Right cardiac atrium (tissue), 5 donors: ENCODE data around the gene TIMM44. TPM values are rescaled to one million over a fixed set of nuclear protein-coding genes. Genes with fewer than 3 reads are reported as not detected.
A peak's percentile ranks its signal among the peaks of the same experiment; 100 is the strongest.

ENCODE experiments used
- ATAC-seq, 2 donors: fragments of 200-7000 bp; cut with Tn5 transposase; one replicate each; pipeline versions ENCODE4 v1.8.0 to v1.9.1; 2020; ENCODE audit warnings: moderate library complexity in 2 of 2, mild to moderate bottlenecking in 1 of 2
- DNase-seq, 3 donors: peaks; one replicate each; pipeline ENCODE4 v3.0.0-alpha.2; 2020
- H3K27ac ChIP-seq: one replicate; pipeline ENCODE4 v1.5.1; 2013; ENCODE audit warnings: mild to moderate bottlenecking, low read length, control low read depth, moderate library complexity
- H3K27me3 ChIP-seq: one replicate; pipeline ENCODE4 v1.6.1; 2013; ENCODE audit not compliant: control insufficient read depth, insufficient read depth
- H3K4me1 ChIP-seq: one replicate; pipeline ENCODE4 v1.6.1; 2013; ENCODE audit warnings: low read length; ENCODE audit not compliant: control insufficient read depth, insufficient read depth
- H3K4me3 ChIP-seq: one replicate; pipeline ENCODE4 v1.5.1; 2013; ENCODE audit warnings: low read length, control low read depth
- H3K9me3 ChIP-seq: one replicate; pipeline ENCODE4 v1.6.1; 2013; ENCODE audit warnings: low read length; ENCODE audit not compliant: control insufficient read depth
- WGBS: extraction: QIAGEN DNeasy Blood & Tissue Kit; methylation state at CpG from one replicate; pipeline ENCODE4 v1.1.7; 2013; 5-methylcytosine and 5-hydroxymethylcytosine counted together
- intact Hi-C, 4 donors: fragments of 100-400 bp; cut with DNase I; formaldehyde crosslinking; loops; one replicate each; pipeline versions ENCODE4 v1.11.0 to v1.14.0; 2022 to 2023
- polyA plus RNA-seq: library from polyadenylated mRNA; stranded (reverse); fragments of 200-250 nt; gene quantifications from one replicate; pipeline ENCODE4 v1.2.3, GENCODE V29; 2013
- total RNA-seq, 4 donors: library from RNA; stranded (reverse); fragmentation: NEBNext Ultra II Directional; extraction: Animal tissue kit (Norgen Biotek cat#: 25700); gene quantifications; one replicate each; pipeline ENCODE4 v1.2.1, GENCODE V29; 2021
- donor health status: healthy with polysubstance abuse.
- donor health status: DM: no; HTN: yes; CAD: no.
- donor health status: DM: no; HTN: no; CAD: no.
- donor health status: DM: no; HTN: yes; CAD: no; lungs with severe emphysema.
- donor health status: DM: yes; HTN: yes; CAD: no.

The TIMM44 gene
- total and polyA plus RNA-seq, 5 donors = 51.1 to 88.9 (median 64.6) TPM

DNA sequence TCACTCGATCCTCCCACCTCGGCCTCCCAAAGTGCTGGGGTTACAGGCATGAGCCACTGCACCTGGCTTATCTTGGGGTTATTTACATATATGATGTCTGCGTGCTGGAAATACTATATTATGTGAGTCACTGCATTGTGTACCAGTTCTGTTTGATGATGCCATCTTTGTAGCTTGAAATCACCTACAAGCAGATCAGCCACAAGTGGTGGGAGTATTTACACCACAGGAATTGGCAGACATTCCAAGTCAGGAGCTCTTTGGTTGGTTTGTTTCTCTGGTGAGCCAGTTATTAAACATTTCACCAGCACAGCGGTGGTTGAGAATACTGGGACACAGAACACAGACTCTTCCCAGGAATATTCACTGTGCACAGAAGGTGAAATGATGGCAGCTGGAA is 4.5 kb upstream of the TIMM44 start:
- no peak overlapping the region for H3K27ac ChIP-seq
- H3K9me3 ChIP-seq = no peaks in the 10 kb centered on the region
- no peak for ATAC-seq
- 96% methylated on average over 4 of the region's 4 CpGs for WGBS
- DNase-seq = no peak
- H3K4me1 ChIP-seq = no peaks in the 10 kb centered on the region
- no peak overlapping the region for H3K4me3 ChIP-seq
- H3K27me3 ChIP-seq = no peaks in the 10 kb centered on the region
- intact Hi-C loops = loop anchor here (5.0 to 10.0 kb wide), 3 partner anchors 57 to 307 kb away; partner anchors contain the start of gene ELAVL1 (in 1 of the 4)

DNA sequence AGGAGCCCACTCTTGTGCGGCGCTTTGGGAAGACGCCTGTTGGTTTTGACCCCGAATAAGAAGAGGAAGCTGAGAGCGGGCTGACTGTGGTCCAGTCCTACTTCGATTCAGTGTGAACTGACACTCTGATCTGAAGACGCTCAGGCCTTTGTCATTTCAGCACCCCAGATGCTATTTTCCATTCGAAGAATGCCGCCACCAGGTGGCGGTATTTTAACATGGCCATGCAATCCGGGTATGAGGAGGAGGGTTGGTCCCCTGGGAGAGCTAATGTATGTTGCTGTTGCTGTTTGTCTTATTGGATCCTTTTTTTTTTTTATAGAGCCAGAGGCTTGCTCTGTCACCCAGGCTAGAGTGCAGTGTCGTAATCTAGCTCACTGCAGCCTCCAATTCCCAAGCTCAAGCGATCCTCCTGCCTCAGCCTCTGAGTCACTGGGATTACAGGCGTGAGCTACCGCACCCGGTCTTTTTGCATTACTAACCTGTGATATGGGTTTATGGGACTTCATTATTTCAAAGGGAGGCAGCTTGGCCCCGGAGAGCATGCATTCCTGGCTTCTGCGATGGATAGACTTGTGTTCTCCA is 803 bp upstream of the TIMM44 start:
- ATAC-seq (peak; percentile 71), DNase-seq (peak; percentile 87 to 97 (median 89))
- peak overlapping the region; percentile 58 for H3K4me3 ChIP-seq
- WGBS = 28% methylated on average over 18 of the region's 18 CpGs
- intact Hi-C loops = loop anchor here (10.0 kb wide), 2 partner anchors 61 to 311 kb away; partner anchors contain the start of gene ELAVL1 (in 1 of the 4)
- H3K9me3 ChIP-seq = no peaks in the 10 kb centered on the region
- H3K27me3 ChIP-seq = no peaks in the 10 kb centered on the region
- no peaks in the 10 kb centered on the region for H3K4me1 ChIP-seq
- H3K27ac ChIP-seq = peak overlapping the region; percentile 91

DNA sequence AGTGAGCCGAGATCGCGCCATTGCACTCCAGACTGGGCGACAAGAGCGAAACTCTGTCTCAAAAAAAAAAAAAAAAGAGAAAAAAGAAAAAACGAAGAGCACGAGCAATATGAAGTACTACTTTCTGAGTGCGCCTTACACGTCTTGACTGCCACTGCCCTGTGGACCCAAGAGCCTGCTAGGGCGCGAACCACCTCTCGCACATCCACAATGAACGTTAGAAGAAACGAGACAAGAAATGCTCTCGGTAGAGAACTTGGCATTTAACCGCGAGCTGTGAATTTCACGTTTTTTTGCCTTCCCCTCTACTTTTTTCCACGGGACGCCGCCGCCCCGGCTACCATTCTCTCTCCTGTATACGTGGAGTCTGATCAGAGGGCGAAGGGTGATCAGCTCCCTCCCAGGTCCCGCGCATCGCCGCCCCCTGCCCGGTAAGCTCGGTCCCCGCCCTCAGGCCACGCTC is 454 bp downstream of the TIMM44 start:
- Histone ChIP-seq H3K27ac (peak overlapping the region; percentile 87), H3K4me3 (peak overlapping the region; percentile 63), H3K27me3 (no peaks in the 10 kb centered on the region), H3K4me1 (no peaks in the 10 kb centered on the region), H3K9me3 (no peaks in the 10 kb centered on the region)
- ATAC-seq (peak; percentile 15 to 41), DNase-seq (no peak)
- WGBS = 5% methylated on average over 33 of the region's 33 CpGs
- intact Hi-C loops = loop anchor here (10.0 kb wide), 2 partner anchors 62 to 312 kb away; partner anchors contain the start of gene ELAVL1 (in 1 of the 4)

DNA sequence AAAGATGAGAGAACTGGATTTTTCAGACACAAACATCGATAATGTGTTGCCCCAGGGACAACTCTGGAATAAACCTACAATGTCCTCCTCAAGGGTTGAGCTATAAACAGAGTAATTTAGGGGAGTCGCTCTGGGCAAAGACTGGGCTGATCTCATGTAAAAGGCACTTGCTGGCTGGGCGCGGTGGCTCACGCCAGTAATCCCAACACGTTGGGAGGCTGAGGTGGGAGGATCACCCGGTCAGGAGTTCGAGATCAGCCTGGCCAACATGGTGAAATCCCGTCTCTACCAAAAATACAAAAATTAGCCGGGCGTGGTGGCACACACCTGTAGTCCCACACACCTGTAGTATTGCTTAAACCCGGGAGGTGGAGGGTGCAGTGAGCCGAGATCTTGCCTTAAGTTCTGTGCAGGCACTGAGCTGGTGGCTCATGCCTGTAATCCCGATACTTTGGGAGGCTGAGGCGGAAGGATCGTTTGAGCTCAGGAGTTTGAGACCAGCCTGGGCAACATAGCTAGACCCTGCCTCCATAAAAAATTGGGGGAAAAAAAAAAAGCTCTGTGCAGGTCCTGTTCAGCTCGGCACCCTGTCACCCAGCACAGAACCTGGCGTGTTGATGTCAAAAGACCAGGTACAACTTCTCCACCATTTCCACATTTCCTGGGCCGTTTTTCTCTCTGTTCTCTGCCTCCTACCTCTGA is 1.4 kb downstream of the TIMM44 start:
- intact Hi-C loops = loop anchor here (10.0 kb wide), 2 partner anchors 63 to 313 kb away; partner anchors contain the start of gene ELAVL1 (in 1 of the 4)
- Histone ChIP-seq H3K4me1 (no peaks in the 10 kb centered on the region), H3K4me3 (no peak overlapping the region), H3K9me3 (no peaks in the 10 kb centered on the region), H3K27me3 (no peaks in the 10 kb centered on the region), H3K27ac (no peak overlapping the region)
- ATAC-seq (no peak), DNase-seq (peak in 1 of 3 donors; percentile 36)
- 89% methylated on average over 19 of the region's 19 CpGs for WGBS

DNA sequence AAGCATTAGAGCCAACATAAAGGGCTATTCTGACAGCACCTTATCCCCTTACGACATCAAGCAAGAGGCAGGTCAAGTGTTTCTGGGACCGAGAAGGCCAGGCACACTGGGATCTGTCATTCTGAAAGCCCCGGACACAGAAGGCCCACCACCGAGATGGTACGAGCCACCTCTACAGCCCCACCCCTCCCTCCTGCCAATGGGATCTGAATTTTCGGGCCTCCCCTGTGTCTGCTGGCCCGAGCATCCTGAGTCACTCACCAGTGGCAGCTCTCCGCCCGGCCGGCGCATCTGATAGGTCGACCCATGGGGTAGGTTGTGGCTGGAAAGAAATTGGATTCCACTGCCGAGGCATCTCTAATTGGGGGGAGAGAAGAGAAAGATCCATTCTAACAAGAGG is 2.6 kb downstream of the TIMM44 start:
- intact Hi-C loops = loop anchor here (10.0 kb wide), 2 partner anchors 64 to 314 kb away; partner anchors contain the start of gene ELAVL1 (in 1 of the 4)

DNA sequence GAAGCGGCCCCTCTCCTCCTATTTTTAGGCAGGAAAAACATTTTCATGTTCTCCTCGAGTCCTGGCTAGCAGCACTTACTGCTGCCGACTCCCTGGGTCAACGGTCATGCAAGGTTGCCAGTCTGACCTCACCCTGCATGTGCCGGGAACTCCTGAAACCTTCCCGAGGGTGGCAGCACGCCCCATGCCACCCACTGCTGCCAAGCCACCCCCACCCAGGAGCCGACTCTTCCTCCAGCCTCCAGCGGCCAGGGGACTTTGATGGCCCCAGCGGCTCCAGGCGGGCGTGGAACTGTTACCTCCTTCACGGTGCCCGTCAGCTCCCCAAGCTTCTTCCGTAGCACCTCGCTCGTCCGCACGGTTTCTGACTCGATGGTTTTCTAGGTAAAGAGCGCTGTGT is 8.7 kb downstream of the TIMM44 start:
- Histone ChIP-seq H3K4me3 (no peak overlapping the region), H3K4me1 (no peaks in the 10 kb centered on the region), H3K27ac (no peak overlapping the region), H3K27me3 (no peaks in the 10 kb centered on the region), H3K9me3 (no peaks in the 10 kb centered on the region)
- ATAC-seq (no peak), DNase-seq (no peak)
- intact Hi-C loops = no loop called here
- WGBS = 93% methylated on average over 21 of the region's 21 CpGs

More for the DNA sequence above, 2.6 kb downstream of the TIMM44 start:
- DNase-seq (peak in 1 of 3 donors; percentile 51), ATAC-seq (no peak)
- Histone ChIP-seq H3K9me3 (no peaks in the 10 kb centered on the region), H3K4me1 (no peaks in the 10 kb centered on the region), H3K4me3 (no peak overlapping the region), H3K27me3 (no peaks in the 10 kb centered on the region), H3K27ac (no peak overlapping the region)
- 91% methylated on average over 13 of the region's 13 CpGs for WGBS

DNA sequence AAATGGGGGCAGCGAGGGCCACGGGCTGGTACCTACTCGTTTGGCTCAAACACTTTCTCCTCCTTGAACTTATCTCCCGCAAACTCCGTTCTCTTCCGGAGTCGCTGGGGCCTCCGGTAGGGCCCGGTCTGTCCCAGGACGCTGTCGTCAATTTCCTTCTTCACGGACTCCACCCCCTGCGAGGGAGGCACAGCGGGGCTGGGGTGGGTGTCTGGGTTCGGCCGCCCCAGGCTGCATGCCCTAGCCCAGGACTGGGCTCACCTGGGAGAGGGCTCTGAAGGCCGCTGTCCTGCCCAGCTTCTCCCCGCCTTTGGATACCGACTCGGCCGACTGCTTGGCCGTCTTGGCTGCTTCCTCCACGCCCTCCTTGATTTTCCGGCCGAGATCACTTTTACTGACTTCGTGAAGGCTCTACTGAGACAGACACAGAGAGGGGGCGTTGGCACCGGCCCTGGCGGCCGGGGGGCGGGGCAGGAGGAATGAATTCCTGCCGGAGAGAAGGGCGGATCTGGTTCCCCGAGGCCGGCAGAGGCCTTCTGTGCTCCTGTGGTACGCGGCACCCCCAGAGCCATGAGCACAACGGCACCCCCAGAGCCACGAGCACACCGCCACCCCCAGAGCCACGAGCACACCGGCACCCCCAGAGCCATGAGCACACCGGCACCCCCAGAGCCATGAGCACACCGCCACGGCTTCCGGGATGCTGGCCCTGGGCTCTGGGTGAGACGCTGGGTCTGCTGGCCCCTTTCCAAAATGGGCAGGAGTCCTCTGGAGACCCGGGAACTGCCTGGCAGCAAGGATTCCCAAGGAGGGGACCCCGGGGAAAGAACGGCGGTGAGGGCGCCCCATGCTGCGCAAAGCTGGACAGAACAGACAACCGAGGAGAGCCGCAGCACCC is 9.4 kb downstream of the TIMM44 start:
- peak in 1 of 3 donors; percentile 61 for DNase-seq

DNA sequence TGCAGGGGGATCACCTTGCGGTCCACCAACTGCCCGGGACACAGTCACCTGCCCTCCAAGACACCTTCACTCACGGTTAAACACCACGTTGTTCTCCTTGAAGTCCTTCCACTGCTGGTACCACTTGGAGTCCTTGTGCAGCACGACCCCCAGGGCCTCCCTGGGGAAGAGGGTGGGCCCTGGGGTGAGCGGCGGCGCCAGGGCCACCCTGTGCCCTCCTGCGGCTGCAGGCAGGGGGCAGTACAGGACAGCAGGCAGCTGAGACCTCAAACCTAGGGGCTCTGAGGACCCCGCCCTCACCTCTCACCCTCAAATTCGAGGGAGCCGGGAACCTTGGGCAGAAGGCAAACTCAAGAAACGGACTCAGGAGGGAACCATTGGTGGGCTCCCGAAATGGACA is 10.1 kb downstream of the TIMM44 start:
- no peaks in the 10 kb centered on the region for H3K9me3 ChIP-seq
- 87% methylated on average over 14 of the region's 14 CpGs for WGBS
- ATAC-seq (no peak), DNase-seq (no peak)
- no peak overlapping the region for H3K4me3 ChIP-seq
- H3K4me1 ChIP-seq = peaks cover 1% of the 10 kb centered on the region
- intact Hi-C loops = no loop called here
- no peak overlapping the region for H3K27ac ChIP-seq
- H3K27me3 ChIP-seq = no peaks in the 10 kb centered on the region

More for the DNA sequence above, 9.4 kb downstream of the TIMM44 start:
- no peak for ATAC-seq
- no peak overlapping the region for H3K4me3 ChIP-seq
- no peak overlapping the region for H3K27ac ChIP-seq
- 90% methylated on average over 55 of the region's 55 CpGs for WGBS
- no peaks in the 10 kb centered on the region for H3K9me3 ChIP-seq
- intact Hi-C loops = no loop called here
- H3K4me1 ChIP-seq = no peaks in the 10 kb centered on the region
- no peaks in the 10 kb centered on the region for H3K27me3 ChIP-seq

DNA sequence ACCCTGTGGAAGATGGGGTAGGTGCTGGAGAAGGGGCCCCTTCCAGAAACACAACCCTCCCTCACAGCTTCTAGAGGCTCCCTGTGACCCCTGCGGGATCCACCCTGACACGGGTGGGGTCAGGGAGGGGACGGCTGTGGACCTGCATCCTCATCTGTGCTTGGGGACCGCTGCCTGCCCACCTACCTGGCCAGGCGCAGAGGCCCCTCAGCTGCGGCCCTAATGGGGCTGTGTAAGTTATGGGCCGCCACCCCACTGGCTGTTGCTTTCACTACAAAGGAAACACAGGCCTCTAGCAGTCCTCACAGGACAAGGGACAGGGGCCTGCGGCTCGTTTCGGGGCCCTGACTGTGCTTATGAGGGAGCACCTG is 10.6 kb downstream of the TIMM44 start:
- no peak for ATAC-seq
- Histone ChIP-seq H3K27ac (no peak overlapping the region), H3K4me1 (peaks cover 2% of the 10 kb centered on the region), H3K4me3 (no peak overlapping the region), H3K27me3 (no peaks in the 10 kb centered on the region), H3K9me3 (no peaks in the 10 kb centered on the region)
- no peak for DNase-seq
- WGBS = 91% methylated on average over 10 of the region's 10 CpGs
- intact Hi-C loops = no loop called here

DNA sequence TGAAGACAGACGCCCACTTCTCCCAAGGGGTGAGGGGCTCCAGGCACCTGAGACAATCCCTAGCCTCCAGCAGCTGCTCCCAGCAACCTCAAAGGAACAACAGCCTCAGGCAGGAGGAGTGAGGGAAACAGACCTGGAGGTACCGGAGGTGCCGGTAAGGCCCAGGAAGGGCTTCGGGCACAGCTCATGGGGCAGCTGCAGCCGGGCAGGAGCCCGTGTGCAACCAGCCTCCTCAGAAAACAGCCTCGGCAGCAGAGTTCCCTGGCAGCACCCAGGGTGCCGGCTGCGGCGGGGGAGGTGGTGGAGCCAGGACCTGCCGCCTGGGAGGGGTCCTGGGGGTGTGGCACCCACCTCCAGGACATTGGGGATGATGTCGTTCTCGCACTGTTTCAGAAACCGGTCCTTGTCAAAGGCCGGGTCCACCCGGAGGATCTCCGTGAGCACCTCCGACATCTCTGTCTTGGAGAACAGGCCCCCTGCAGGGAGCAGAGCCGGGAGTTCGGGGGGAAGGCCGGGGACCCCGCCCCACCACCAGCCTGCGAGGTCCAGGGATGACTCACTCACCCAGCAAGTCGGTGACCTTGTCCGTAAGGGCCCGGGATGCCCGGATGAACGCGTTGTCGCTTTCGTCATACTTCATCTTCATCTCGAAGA is 11.1 kb downstream of the TIMM44 start:
- Histone ChIP-seq H3K27me3 (no peaks in the 10 kb centered on the region), H3K27ac (no peak overlapping the region), H3K4me1 (peaks cover 2% of the 10 kb centered on the region), H3K4me3 (no peak overlapping the region), H3K9me3 (no peaks in the 10 kb centered on the region)
- intact Hi-C loops = no loop called here
- 93% methylated on average over 32 of the region's 32 CpGs for WGBS
- DNase-seq = no peak
- ATAC-seq = no peak
